HepG2 (cell line): ENCODE data around the gene CSNK1D. TPM values are rescaled to one million over a fixed set of nuclear protein-coding genes. Genes with fewer than 3 reads are reported as not detected.
A peak's percentile ranks its signal among the peaks of the same experiment; 100 is the strongest.

Source experiments
- ATM ChIP-seq: fragments of 450-650 bp; IDR thresholded peaks from 2 replicates; pipeline ENCODE4 v1.7.1; 2017; ENCODE audit warnings: mild to moderate bottlenecking, borderline replicate concordance
- FOXA1 ChIP-seq, 2 experiments: fragments of 450-650 bp in 1 of 2; sonication (generic) in 1 of 2; formaldehyde crosslinking in 1 of 2; IDR thresholded peaks; 2 replicates each; pipeline versions ENCODE4 v1.4.0 to v1.6.1; 2016 to 2020; ENCODE audit warnings: missing genetic modification reagents in 1 of 2
- GPN1 ChIP-seq: sonication (generic); formaldehyde crosslinking; IDR thresholded peaks from 2 replicates; pipeline ENCODE4 v1.5.1; 2020; ENCODE audit warnings: missing genetic modification reagents, borderline replicate concordance
- IKZF4 ChIP-seq: sonication (generic); formaldehyde crosslinking; IDR thresholded peaks from 2 replicates; pipeline ENCODE4 v1.5.1; 2020; ENCODE audit warnings: borderline replicate concordance, mild to moderate bottlenecking, low read depth, missing genetic modification reagents; ENCODE audit errors: not compliant biosample characterization
- MED8 ChIP-seq: sonication (generic); formaldehyde crosslinking; IDR thresholded peaks from 2 replicates; pipeline ENCODE4 v1.8.1; 2023; ENCODE audit warnings: mild to moderate bottlenecking, missing genetic modification reagents; ENCODE audit not compliant: insufficient replicate concordance
- NR1H2 ChIP-seq: sonication (generic); formaldehyde crosslinking; IDR thresholded peaks from 2 replicates; pipeline ENCODE4 v1.8.1; 2022; ENCODE audit warnings: low read depth, missing genetic modification reagents, borderline replicate concordance
- RFXANK ChIP-seq: IDR thresholded peaks from 2 replicates; pipeline ENCODE4 v1.6.1; 2016
- SPEN ChIP-seq: sonication (generic); formaldehyde crosslinking; IDR thresholded peaks from 2 replicates; pipeline ENCODE4 v1.5.1; 2020; ENCODE audit warnings: low read depth, mild to moderate bottlenecking, missing genetic modification reagents
- THAP11 ChIP-seq: IDR thresholded peaks from 2 replicates; pipeline ENCODE4 v1.6.1; 2016; ENCODE audit warnings: missing biosample characterization, missing genetic modification reagents
- ZNF253 ChIP-seq: sonication (generic); formaldehyde crosslinking; IDR thresholded peaks from 2 replicates; pipeline ENCODE4 v1.8.0; 2022; ENCODE audit warnings: mild to moderate bottlenecking, missing genetic modification reagents, borderline replicate concordance
- ZNF264 ChIP-seq: sonication (generic); formaldehyde crosslinking; IDR thresholded peaks from 2 replicates; pipeline ENCODE4 v1.4.0; 2020; ENCODE audit warnings: missing genetic modification reagents
- ZNF496 ChIP-seq: sonication (generic); formaldehyde crosslinking; IDR thresholded peaks from 2 replicates; pipeline ENCODE4 v1.8.1; 2023; ENCODE audit warnings: mild to moderate bottlenecking, moderate library complexity, missing genetic modification reagents; ENCODE audit not compliant: insufficient replicate concordance
- ZNF510 ChIP-seq: sonication (generic); formaldehyde crosslinking; IDR thresholded peaks from 2 replicates; pipeline ENCODE4 v1.4.0; 2020; ENCODE audit warnings: low read depth, mild to moderate bottlenecking, missing genetic modification reagents
- ZNF557 ChIP-seq: sonication (generic); formaldehyde crosslinking; IDR thresholded peaks from 2 replicates; pipeline ENCODE4 v1.4.0; 2020; ENCODE audit warnings: missing genetic modification reagents
- ZNF75D ChIP-seq: sonication (generic); formaldehyde crosslinking; IDR thresholded peaks from 2 replicates; pipeline ENCODE4 v1.8.1; 2023; ENCODE audit warnings: missing genetic modification reagents, mild to moderate bottlenecking, borderline replicate concordance
- ZNF775 ChIP-seq: sonication (generic); formaldehyde crosslinking; IDR thresholded peaks from 2 replicates; pipeline ENCODE4 v1.4.0; 2020; ENCODE audit warnings: missing genetic modification reagents, mild to moderate bottlenecking, moderate library complexity, borderline replicate concordance
- polyA plus RNA-seq, 8 experiments: library from polyadenylated mRNA; depleted of rRNA in 3 of 8; stranded (reverse) in 7 of 8; unstranded in 1 of 8; fragments of >200 nt; fragmentation: Illumina TruSeq in 4 of 8; extraction: Trizol in 4 of 8; gene quantifications; 2 replicates each; pipeline versions ENCODE4 v1.2.1 to v1.2.3, GENCODE V29; 2011 to 2016; ENCODE audit warnings: low read depth in 4 of 8, missing spikeins in 1 of 8, mixed read lengths in 1 of 8; ENCODE audit not compliant: insufficient read depth in 1 of 8
- total RNA-seq, 5 experiments: library from RNA; depleted of rRNA; stranded (reverse); fragments of >200 nt; fragmentation: Illumina TruSeq; extraction: Trizol; gene quantifications; 2 replicates each; pipeline ENCODE4 v1.2.3, GENCODE V29; 2016; ENCODE audit warnings: low read depth in 1 of 5
- TF ChIP-seq, protein P1 (sequence below): sonication (generic); formaldehyde crosslinking; IDR thresholded peaks from 2 replicates; pipeline ENCODE4 v1.4.0; 2020; ENCODE audit warnings: missing genetic modification reagents
- TF ChIP-seq, protein P2 (sequence below): IDR thresholded peaks from 2 replicates; pipeline ENCODE4 v1.6.1; 2016; ENCODE audit warnings: low read depth, control low read depth
- TF ChIP-seq, protein P3 (sequence below): sonication (generic); formaldehyde crosslinking; IDR thresholded peaks from 2 replicates; pipeline ENCODE4 v1.5.1; 2020; ENCODE audit warnings: mild to moderate bottlenecking, moderate library complexity, missing genetic modification reagents
- TF ChIP-seq, protein P4 (sequence below): sonication (generic); formaldehyde crosslinking; IDR thresholded peaks from 2 replicates; pipeline ENCODE4 v1.5.0; 2020; ENCODE audit warnings: missing genetic modification reagents, mild to moderate bottlenecking, borderline replicate concordance

Gene CSNK1D
- total and polyA plus RNA-seq, 2 of the 13 experiments (the other 11 are each of a cell fraction or from before 2014, with no cell fraction given) = 31.5 to 128 TPM

DNA sequence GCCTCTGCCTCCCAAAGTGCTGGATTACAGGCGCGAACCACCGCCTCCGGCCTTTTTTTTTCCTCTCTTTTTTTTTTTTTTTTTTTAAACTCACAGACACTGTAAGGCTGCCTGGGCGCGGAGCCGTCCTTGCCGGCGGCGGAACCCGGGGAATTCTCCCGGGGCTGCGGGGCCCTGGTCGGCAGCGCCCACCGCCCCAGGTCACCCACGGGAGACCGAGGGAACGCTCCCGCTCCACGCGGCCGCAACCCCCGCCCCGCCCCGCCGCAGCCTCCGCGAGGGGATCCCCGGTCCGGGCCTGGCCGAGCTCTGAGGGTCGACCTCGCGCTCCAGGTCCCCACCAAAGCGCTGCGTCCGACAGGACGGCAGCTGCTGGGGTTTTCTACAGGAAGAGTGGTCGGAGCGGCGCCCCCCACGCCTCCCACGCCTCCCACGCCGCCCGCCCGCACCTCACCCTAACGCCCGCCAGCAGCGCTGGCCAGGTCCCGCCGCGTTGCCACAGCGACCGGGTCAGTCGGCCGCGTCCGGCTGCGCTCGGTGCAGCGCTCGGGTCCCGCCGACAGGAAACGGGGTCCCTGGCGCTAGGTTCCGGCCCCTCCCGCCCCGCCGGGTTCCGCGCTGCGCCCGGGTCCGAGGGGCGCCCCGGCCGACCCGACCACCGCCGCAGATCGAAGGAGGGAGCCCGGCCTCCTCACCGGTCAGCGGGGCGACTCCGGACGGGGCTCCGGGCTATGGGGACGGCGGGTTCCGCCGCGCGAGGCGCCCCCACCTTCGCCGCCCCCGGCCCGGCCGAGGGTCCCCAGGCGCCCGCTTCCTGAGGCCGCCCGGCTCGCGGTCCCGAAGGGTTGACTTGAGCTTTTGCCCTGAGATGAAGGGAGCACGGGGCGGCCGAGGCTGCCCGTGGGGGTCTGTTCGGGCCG lies 60.9 kb downstream of the CSNK1D start, which contains the start of gene CCDC57 (continued):
- TF ChIP-seq, protein P1, sequence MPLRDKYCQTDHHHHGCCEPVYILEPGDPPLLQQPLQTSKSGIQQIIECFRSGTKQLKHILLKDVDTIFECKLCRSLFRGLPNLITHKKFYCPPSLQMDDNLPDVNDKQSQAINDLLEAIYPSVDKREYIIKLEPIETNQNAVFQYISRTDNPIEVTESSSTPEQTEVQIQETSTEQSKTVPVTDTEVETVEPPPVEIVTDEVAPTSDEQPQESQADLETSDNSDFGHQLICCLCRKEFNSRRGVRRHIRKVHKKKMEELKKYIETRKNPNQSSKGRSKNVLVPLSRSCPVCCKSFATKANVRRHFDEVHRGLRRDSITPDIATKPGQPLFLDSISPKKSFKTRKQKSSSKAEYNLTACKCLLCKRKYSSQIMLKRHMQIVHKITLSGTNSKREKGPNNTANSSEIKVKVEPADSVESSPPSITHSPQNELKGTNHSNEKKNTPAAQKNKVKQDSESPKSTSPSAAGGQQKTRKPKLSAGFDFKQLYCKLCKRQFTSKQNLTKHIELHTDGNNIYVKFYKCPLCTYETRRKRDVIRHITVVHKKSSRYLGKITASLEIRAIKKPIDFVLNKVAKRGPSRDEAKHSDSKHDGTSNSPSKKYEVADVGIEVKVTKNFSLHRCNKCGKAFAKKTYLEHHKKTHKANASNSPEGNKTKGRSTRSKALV (CRISPR knock-in tag) = peak; percentile 10; the same call in 1 of the 2 replicates
- no peak for TF ChIP-seq ATM
- TF ChIP-seq IKZF4 (CRISPR knock-in tag) = peak; percentile 88
- TF ChIP-seq ZNF775 (CRISPR knock-in tag) = no peak
- TF ChIP-seq, protein P2, sequence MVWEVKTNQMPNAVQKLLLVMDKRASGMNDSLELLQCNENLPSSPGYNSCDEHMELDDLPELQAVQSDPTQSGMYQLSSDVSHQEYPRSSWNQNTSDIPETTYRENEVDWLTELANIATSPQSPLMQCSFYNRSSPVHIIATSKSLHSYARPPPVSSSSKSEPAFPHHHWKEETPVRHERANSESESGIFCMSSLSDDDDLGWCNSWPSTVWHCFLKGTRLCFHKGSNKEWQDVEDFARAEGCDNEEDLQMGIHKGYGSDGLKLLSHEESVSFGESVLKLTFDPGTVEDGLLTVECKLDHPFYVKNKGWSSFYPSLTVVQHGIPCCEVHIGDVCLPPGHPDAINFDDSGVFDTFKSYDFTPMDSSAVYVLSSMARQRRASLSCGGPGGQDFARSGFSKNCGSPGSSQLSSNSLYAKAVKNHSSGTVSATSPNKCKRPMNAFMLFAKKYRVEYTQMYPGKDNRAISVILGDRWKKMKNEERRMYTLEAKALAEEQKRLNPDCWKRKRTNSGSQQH (CRISPR knock-in tag) = 0 out of 2 replicates have a peak, but pooled peaks have one; percentile 43
- TF ChIP-seq, protein P3, sequence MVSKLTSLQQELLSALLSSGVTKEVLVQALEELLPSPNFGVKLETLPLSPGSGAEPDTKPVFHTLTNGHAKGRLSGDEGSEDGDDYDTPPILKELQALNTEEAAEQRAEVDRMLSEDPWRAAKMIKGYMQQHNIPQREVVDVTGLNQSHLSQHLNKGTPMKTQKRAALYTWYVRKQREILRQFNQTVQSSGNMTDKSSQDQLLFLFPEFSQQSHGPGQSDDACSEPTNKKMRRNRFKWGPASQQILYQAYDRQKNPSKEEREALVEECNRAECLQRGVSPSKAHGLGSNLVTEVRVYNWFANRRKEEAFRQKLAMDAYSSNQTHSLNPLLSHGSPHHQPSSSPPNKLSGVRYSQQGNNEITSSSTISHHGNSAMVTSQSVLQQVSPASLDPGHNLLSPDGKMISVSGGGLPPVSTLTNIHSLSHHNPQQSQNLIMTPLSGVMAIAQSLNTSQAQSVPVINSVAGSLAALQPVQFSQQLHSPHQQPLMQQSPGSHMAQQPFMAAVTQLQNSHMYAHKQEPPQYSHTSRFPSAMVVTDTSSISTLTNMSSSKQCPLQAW = no peak
- no peak for TF ChIP-seq ZNF264 (CRISPR knock-in tag)
- TF ChIP-seq NR1H2 (CRISPR knock-in tag) = no peak
- 0 out of 2 replicates have a peak, but pooled peaks have one; percentile 48 for TF ChIP-seq RFXANK (CRISPR knock-in tag)
- TF ChIP-seq, protein P4, sequence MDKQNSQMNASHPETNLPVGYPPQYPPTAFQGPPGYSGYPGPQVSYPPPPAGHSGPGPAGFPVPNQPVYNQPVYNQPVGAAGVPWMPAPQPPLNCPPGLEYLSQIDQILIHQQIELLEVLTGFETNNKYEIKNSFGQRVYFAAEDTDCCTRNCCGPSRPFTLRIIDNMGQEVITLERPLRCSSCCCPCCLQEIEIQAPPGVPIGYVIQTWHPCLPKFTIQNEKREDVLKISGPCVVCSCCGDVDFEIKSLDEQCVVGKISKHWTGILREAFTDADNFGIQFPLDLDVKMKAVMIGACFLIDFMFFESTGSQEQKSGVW (CRISPR knock-in tag) = no peak
- no peak for TF ChIP-seq ZNF496
- no peak for TF ChIP-seq ZNF510 (CRISPR knock-in tag)
- TF ChIP-seq ZNF557 (CRISPR knock-in tag) = no peak
- no peak for TF ChIP-seq MED8 (CRISPR knock-in tag)
- TF ChIP-seq ZNF75D (CRISPR knock-in tag) = no peak
- TF ChIP-seq FOXA1 (IDR thresholded peaks at IDR 0.05) = no peak
- peak; percentile 24; the same call in 1 of the 2 replicates for TF ChIP-seq FOXA1 (CRISPR knock-in tag; IDR thresholded peaks at IDR 0.05)
- TF ChIP-seq GPN1 (CRISPR knock-in tag) = peak; percentile 53; the same call in 1 of the 2 replicates
- no peak; the same call in 1 of the 2 replicates for TF ChIP-seq ZNF253
- TF ChIP-seq SPEN (CRISPR knock-in tag) = peak; percentile 90
- TF ChIP-seq THAP11 (CRISPR knock-in tag) = peak; percentile 90
